ENCODE measurements around the gene CIB4.

DNA sequence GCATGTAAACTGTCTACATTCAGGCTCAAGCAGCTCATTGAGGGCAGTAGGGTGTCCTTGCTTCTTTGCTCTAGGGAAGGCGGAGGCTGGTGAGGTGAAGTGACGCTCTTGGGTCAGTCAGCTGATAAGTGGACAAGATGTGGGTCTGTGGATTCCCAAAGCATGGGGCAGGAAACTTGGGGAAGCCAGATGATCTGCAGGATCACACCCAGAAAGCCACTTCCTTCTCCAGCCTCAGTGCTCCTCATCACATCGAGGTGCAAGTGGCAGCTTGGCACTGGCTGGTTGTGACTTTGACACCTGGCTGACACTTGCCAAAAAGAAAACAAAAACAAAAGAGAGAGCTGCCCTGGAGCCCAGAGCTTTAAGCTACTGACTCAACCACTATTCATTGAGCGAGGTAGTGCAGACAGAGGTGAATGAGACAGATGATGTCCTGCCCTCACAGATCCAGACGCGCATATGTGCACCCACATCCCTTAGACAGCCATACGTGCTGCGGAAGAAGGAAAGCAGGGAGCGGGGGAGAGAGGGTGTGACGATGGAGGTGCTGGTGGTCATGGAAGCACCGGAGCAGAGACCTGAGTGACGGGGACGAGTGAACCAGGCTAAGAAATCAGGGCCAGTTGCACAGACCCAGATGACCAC, 3.1 kb upstream of the CIB4 start:
- TF ChIP-seq, protein P1, sequence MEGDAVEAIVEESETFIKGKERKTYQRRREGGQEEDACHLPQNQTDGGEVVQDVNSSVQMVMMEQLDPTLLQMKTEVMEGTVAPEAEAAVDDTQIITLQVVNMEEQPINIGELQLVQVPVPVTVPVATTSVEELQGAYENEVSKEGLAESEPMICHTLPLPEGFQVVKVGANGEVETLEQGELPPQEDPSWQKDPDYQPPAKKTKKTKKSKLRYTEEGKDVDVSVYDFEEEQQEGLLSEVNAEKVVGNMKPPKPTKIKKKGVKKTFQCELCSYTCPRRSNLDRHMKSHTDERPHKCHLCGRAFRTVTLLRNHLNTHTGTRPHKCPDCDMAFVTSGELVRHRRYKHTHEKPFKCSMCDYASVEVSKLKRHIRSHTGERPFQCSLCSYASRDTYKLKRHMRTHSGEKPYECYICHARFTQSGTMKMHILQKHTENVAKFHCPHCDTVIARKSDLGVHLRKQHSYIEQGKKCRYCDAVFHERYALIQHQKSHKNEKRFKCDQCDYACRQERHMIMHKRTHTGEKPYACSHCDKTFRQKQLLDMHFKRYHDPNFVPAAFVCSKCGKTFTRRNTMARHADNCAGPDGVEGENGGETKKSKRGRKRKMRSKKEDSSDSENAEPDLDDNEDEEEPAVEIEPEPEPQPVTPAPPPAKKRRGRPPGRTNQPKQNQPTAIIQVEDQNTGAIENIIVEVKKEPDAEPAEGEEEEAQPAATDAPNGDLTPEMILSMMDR (IDR thresholded peaks at IDR 0.05; ENCODE audit: poor library complexity) = no peak
- TF ChIP-seq EZH2phosphoT487 (IDR thresholded peaks at IDR 0.05; ENCODE audit: low read depth, severe bottlenecking, unreplicated experiment) (no peak), EZH2 (IDR thresholded peaks at IDR 0.05; ENCODE audit: borderline replicate concordance) (no peak)

Data from hepatocyte (in vitro differentiated cells).